Gastrocnemius medialis (tissue), 4 donors: ENCODE results near the gene CRHR2.

ENCODE experiments used
- CTCF ChIP-seq, 5 experiments: fragments of 450-650 bp in 3 of 5; fragments of 200-600 bp in 2 of 5; sonication (generic) in 2 of 5; IDR thresholded peaks in 4 of 5; conservative IDR thresholded peaks in 1 of 5; 1 replicate in 4 of 5; 2 replicates in 1 of 5; pipeline ENCODE4 v1.5.1; 2016 to 2019; ENCODE audit warnings: antibody characterized with exemption in 5 of 5, mild to moderate bottlenecking in 3 of 5, moderate library complexity in 3 of 5
- POLR2A ChIP-seq, 2 donors: fragments of 450-650 bp; IDR thresholded peaks; one replicate each; pipeline ENCODE4 v1.6.1; 2017; ENCODE audit warnings: antibody characterized with exemption in 2 of 2, mild to moderate bottlenecking in 2 of 2, moderate library complexity in 2 of 2

- TF ChIP-seq CTCF (IDR thresholded peaks at IDR 0.05 in 4 of 5, conservative IDR thresholded peaks at IDR 0.05 in 1 of 5) (no peak), POLR2A (IDR thresholded peaks at IDR 0.05) (no peak)
Measured at GRCh38 chr7:30646154-30646553, 36.1 kb downstream of the CRHR2 start.
